ENCODE data around the gene EFCAB6. TPM values are rescaled to one million over a fixed set of nuclear protein-coding genes. Genes with fewer than 3 reads are reported as not detected.
A peak's percentile ranks its signal among the peaks of the same experiment; 100 is the strongest.

Gene EFCAB6
- total and polyA plus RNA-seq, 3 donors from 2014 or later = 41.3 to 108 (median 81.5) TPM

GRCh38 chr22:43747877-43748276, 64.2 kb downstream of the EFCAB6 start:
- no peak for DNase-seq
- no peaks in the 10 kb centered on the region for H3K27me3 ChIP-seq
- intact Hi-C loops (cut with DNase I; ENCODE audit: low total_unique reads) = no loop called here
- no peaks in the 10 kb centered on the region for H3K36me3 ChIP-seq (ENCODE audit: low read depth, missing control alignments)
- H3K4me1 ChIP-seq = no peaks in the 10 kb centered on the region
- H3K4me3 ChIP-seq = no peak overlapping the region
- 98 to 100% methylated on average over 6 of the region's 6 CpGs for WGBS, 2 donors
- TF ChIP-seq CTCF (IDR thresholded peaks at IDR 0.05) = no peak
- no peaks in the 10 kb centered on the region for H3K9me3 ChIP-seq
- no peak overlapping the region for H3K27ac ChIP-seq

- Histone ChIP-seq H3K9me3 (no peaks in the 10 kb centered on the region), H3K4me3 (no peak overlapping the region), H3K36me3 (ENCODE audit: low read depth, missing control alignments) (no peaks in the 10 kb centered on the region), H3K4me1 (no peaks in the 10 kb centered on the region), H3K27me3 (no peaks in the 10 kb centered on the region), H3K27ac (no peak overlapping the region)
- no peak for TF ChIP-seq CTCF (IDR thresholded peaks at IDR 0.05)
- TF ChIP-seq POLR2A (IDR thresholded peaks at IDR 0.05) = no peak
- intact Hi-C loops (cut with DNase I; ENCODE audit: low total_unique reads) = no loop called here
- WGBS, 2 donors = 82 to 88% methylated on average over 6 of the region's 6 CpGs
- DNase-seq = no peak
These were observed 65.0 kb downstream of the EFCAB6 start for GRCh38 chr22:43747058-43747457.

- H3K27me3 ChIP-seq = no peaks in the 10 kb centered on the region
- no peaks in the 10 kb centered on the region for H3K9me3 ChIP-seq
- no peak overlapping the region for H3K4me3 ChIP-seq
- 67 to 78% methylated on average over 13 of the region's 13 CpGs for WGBS, 2 donors
- DNase-seq = no peak
- no peaks in the 10 kb centered on the region for H3K36me3 ChIP-seq (ENCODE audit: low read depth, missing control alignments)
- peaks cover 7% of the 10 kb centered on the region for H3K4me1 ChIP-seq
- peak overlapping the region in 1 of 2 donors; percentile 17 for H3K27ac ChIP-seq
- no peak for TF ChIP-seq CTCF (IDR thresholded peaks at IDR 0.05)
- TF ChIP-seq POLR2A (IDR thresholded peaks at IDR 0.05) = no peak
- intact Hi-C loops (cut with DNase I; ENCODE audit: low total_unique reads) = no loop called here
These were observed 66.2 kb downstream of the EFCAB6 start for GRCh38 chr22:43745783-43746356.

GRCh38 chr22:43745411-43745770, 66.7 kb downstream of the EFCAB6 start:
- H3K27me3 ChIP-seq = no peaks in the 10 kb centered on the region
- intact Hi-C loops (cut with DNase I; ENCODE audit: low total_unique reads) = no loop called here
- DNase-seq = no peak
- H3K36me3 ChIP-seq (ENCODE audit: low read depth, missing control alignments) = no peaks in the 10 kb centered on the region
- peaks cover 11% of the 10 kb centered on the region for H3K4me1 ChIP-seq
- WGBS, 2 donors = 48 to 49% methylated on average over 7 of the region's 7 CpGs
- peak overlapping the region; percentile 17 to 22 for H3K27ac ChIP-seq
- no peaks in the 10 kb centered on the region for H3K9me3 ChIP-seq
- TF ChIP-seq CTCF (IDR thresholded peaks at IDR 0.05) = no peak
- no peak for TF ChIP-seq POLR2A (IDR thresholded peaks at IDR 0.05)
- no peak overlapping the region for H3K4me3 ChIP-seq

- Histone ChIP-seq H3K4me3 (no peak overlapping the region), H3K4me1 (peaks cover 15% of the 10 kb centered on the region), H3K9me3 (no peaks in the 10 kb centered on the region), H3K36me3 (ENCODE audit: low read depth, missing control alignments) (no peaks in the 10 kb centered on the region), H3K27ac (peak overlapping the region; percentile 17 to 22), H3K27me3 (no peaks in the 10 kb centered on the region)
- no peak for TF ChIP-seq POLR2A (IDR thresholded peaks at IDR 0.05)
- TF ChIP-seq CTCF (IDR thresholded peaks at IDR 0.05) = no peak
- intact Hi-C loops (cut with DNase I; ENCODE audit: low total_unique reads) = no loop called here
- DNase-seq = no peak
- 46 to 49% methylated on average over 9 of the region's 9 CpGs for WGBS, 2 donors
These were observed 67.2 kb downstream of the EFCAB6 start for GRCh38 chr22:43744700-43745410.
